ENCODE measurements around the gene PIGW.

PIGW gene

GRCh38 chr17:36498560-36499300, 36.1 kb upstream of the PIGW start:
- no CpG with 5 or more reads among the region's 7 CpGs for WGBS (ENCODE audit: insufficient coverage, insufficient read length)
- no peak overlapping the region for H3K4me3 ChIP-seq (ENCODE audit: low read length)
- H3K27ac ChIP-seq (ENCODE audit: low read length), result no peak overlapping the region
- H3K9me3 ChIP-seq (ENCODE audit: control insufficient read depth, insufficient read depth, low read length), result no peaks in the 10 kb centered on the region
- no peak for DNase-seq (ENCODE audit: low read depth, low spot score)
- H3K4me1 ChIP-seq (ENCODE audit: control insufficient read depth, insufficient read depth, low read length), result no peaks in the 10 kb centered on the region
- H3K36me3 ChIP-seq (ENCODE audit: control insufficient read depth, insufficient read depth, low read length), result peaks cover 38% of the 10 kb centered on the region
- H3K27me3 ChIP-seq (ENCODE audit: control insufficient read depth, insufficient read depth, low read length), result no peaks in the 10 kb centered on the region

GRCh38 chr17:36500745-36501225, 34.0 kb upstream of the PIGW start:
- H3K4me3 ChIP-seq (ENCODE audit: low read length), result no peak overlapping the region
- no CpG with 5 or more reads among the region's 15 CpGs for WGBS (ENCODE audit: insufficient coverage, insufficient read length)
- H3K27ac ChIP-seq (ENCODE audit: low read length), result no peak overlapping the region
- H3K36me3 ChIP-seq (ENCODE audit: control insufficient read depth, insufficient read depth, low read length), result peaks cover 44% of the 10 kb centered on the region
- no peaks in the 10 kb centered on the region for H3K27me3 ChIP-seq (ENCODE audit: control insufficient read depth, insufficient read depth, low read length)
- no peaks in the 10 kb centered on the region for H3K9me3 ChIP-seq (ENCODE audit: control insufficient read depth, insufficient read depth, low read length)
- DNase-seq (ENCODE audit: low read depth, low spot score), result no peak
- H3K4me1 ChIP-seq (ENCODE audit: control insufficient read depth, insufficient read depth, low read length), result no peaks in the 10 kb centered on the region

GRCh38 chr17:36501351-36501750, 33.4 kb upstream of the PIGW start:
- Histone ChIP-seq H3K36me3 (ENCODE audit: control insufficient read depth, insufficient read depth, low read length) (peaks cover 44% of the 10 kb centered on the region), H3K27ac (ENCODE audit: low read length) (no peak overlapping the region), H3K4me3 (ENCODE audit: low read length) (no peak overlapping the region), H3K9me3 (ENCODE audit: control insufficient read depth, insufficient read depth, low read length) (no peaks in the 10 kb centered on the region), H3K4me1 (ENCODE audit: control insufficient read depth, insufficient read depth, low read length) (no peaks in the 10 kb centered on the region), H3K27me3 (ENCODE audit: control insufficient read depth, insufficient read depth, low read length) (no peaks in the 10 kb centered on the region)
- no peak for DNase-seq (ENCODE audit: low read depth, low spot score)
- WGBS (ENCODE audit: insufficient coverage, insufficient read length), result no CpG with 5 or more reads among the region's 3 CpGs

- H3K9me3 ChIP-seq (ENCODE audit: control insufficient read depth, insufficient read depth, low read length), result no peaks in the 10 kb centered on the region
- H3K4me3 ChIP-seq (ENCODE audit: low read length), result no peak overlapping the region
- H3K36me3 ChIP-seq (ENCODE audit: control insufficient read depth, insufficient read depth, low read length), result peaks cover 50% of the 10 kb centered on the region
- no peak for DNase-seq (ENCODE audit: low read depth, low spot score)
- no peaks in the 10 kb centered on the region for H3K4me1 ChIP-seq (ENCODE audit: control insufficient read depth, insufficient read depth, low read length)
- H3K27ac ChIP-seq (ENCODE audit: low read length), result no peak overlapping the region
- no CpG with 5 or more reads among the region's 6 CpGs for WGBS (ENCODE audit: insufficient coverage, insufficient read length)
- H3K27me3 ChIP-seq (ENCODE audit: control insufficient read depth, insufficient read depth, low read length), result no peaks in the 10 kb centered on the region
Measured at GRCh38 chr17:36501963-36502362, 32.8 kb upstream of the PIGW start.

- Histone ChIP-seq H3K27ac (ENCODE audit: low read length) (no peak overlapping the region), H3K4me1 (ENCODE audit: control insufficient read depth, insufficient read depth, low read length) (no peaks in the 10 kb centered on the region), H3K4me3 (ENCODE audit: low read length) (no peak overlapping the region), H3K9me3 (ENCODE audit: control insufficient read depth, insufficient read depth, low read length) (no peaks in the 10 kb centered on the region), H3K27me3 (ENCODE audit: control insufficient read depth, insufficient read depth, low read length) (no peaks in the 10 kb centered on the region), H3K36me3 (ENCODE audit: control insufficient read depth, insufficient read depth, low read length) (peaks cover 55% of the 10 kb centered on the region)
- no CpG with 5 or more reads among the region's 7 CpGs for WGBS (ENCODE audit: insufficient coverage, insufficient read length)
- DNase-seq (ENCODE audit: low read depth, low spot score), result no peak
Measured at GRCh38 chr17:36503456-36504155, 31.2 kb upstream of the PIGW start.

GRCh38 chr17:36504156-36504545, 30.6 kb upstream of the PIGW start:
- H3K27ac ChIP-seq (ENCODE audit: low read length), result no peak overlapping the region
- no peaks in the 10 kb centered on the region for H3K27me3 ChIP-seq (ENCODE audit: control insufficient read depth, insufficient read depth, low read length)
- H3K4me1 ChIP-seq (ENCODE audit: control insufficient read depth, insufficient read depth, low read length), result no peaks in the 10 kb centered on the region
- no CpG with 5 or more reads among the region's 5 CpGs for WGBS (ENCODE audit: insufficient coverage, insufficient read length)
- H3K4me3 ChIP-seq (ENCODE audit: low read length), result no peak overlapping the region
- peaks cover 59% of the 10 kb centered on the region for H3K36me3 ChIP-seq (ENCODE audit: control insufficient read depth, insufficient read depth, low read length)
- DNase-seq (ENCODE audit: low read depth, low spot score), result no peak
- no peaks in the 10 kb centered on the region for H3K9me3 ChIP-seq (ENCODE audit: control insufficient read depth, insufficient read depth, low read length)

- Histone ChIP-seq H3K27me3 (ENCODE audit: control insufficient read depth, insufficient read depth, low read length) (no peaks in the 10 kb centered on the region), H3K36me3 (ENCODE audit: control insufficient read depth, insufficient read depth, low read length) (peaks cover 62% of the 10 kb centered on the region), H3K4me1 (ENCODE audit: control insufficient read depth, insufficient read depth, low read length) (no peaks in the 10 kb centered on the region), H3K27ac (ENCODE audit: low read length) (no peak overlapping the region), H3K4me3 (ENCODE audit: low read length) (no peak overlapping the region), H3K9me3 (ENCODE audit: control insufficient read depth, insufficient read depth, low read length) (no peaks in the 10 kb centered on the region)
- DNase-seq (ENCODE audit: low read depth, low spot score), result no peak
- no CpG with 5 or more reads among the region's 8 CpGs for WGBS (ENCODE audit: insufficient coverage, insufficient read length)
Measured at GRCh38 chr17:36505171-36505570, 29.6 kb upstream of the PIGW start.

- Histone ChIP-seq H3K4me3 (ENCODE audit: low read length) (no peak overlapping the region), H3K36me3 (ENCODE audit: control insufficient read depth, insufficient read depth, low read length) (peaks cover 63% of the 10 kb centered on the region), H3K27ac (ENCODE audit: low read length) (no peak overlapping the region)
Measured at GRCh38 chr17:36506249-36506826, 28.4 kb upstream of the PIGW start.

GRCh38 chr17:36506831-36507230, 28.0 kb upstream of the PIGW start:
- Histone ChIP-seq H3K27ac (ENCODE audit: low read length) (no peak overlapping the region), H3K4me3 (ENCODE audit: low read length) (no peak overlapping the region), H3K36me3 (ENCODE audit: control insufficient read depth, insufficient read depth, low read length) (peaks cover 64% of the 10 kb centered on the region), H3K27me3 (ENCODE audit: control insufficient read depth, insufficient read depth, low read length) (no peaks in the 10 kb centered on the region), H3K4me1 (ENCODE audit: control insufficient read depth, insufficient read depth, low read length) (no peaks in the 10 kb centered on the region), H3K9me3 (ENCODE audit: control insufficient read depth, insufficient read depth, low read length) (no peaks in the 10 kb centered on the region)
- WGBS (ENCODE audit: insufficient coverage, insufficient read length), result no CpG with 5 or more reads among the region's 11 CpGs
- DNase-seq (ENCODE audit: low read depth, low spot score), result no peak

More at GRCh38 chr17:36506249-36506826, 28.4 kb upstream of the PIGW start:
- H3K4me1 ChIP-seq (ENCODE audit: control insufficient read depth, insufficient read depth, low read length), result no peaks in the 10 kb centered on the region
- WGBS (ENCODE audit: insufficient coverage, insufficient read length), result no CpG with 5 or more reads among the region's 6 CpGs
- no peaks in the 10 kb centered on the region for H3K9me3 ChIP-seq (ENCODE audit: control insufficient read depth, insufficient read depth, low read length)
- no peaks in the 10 kb centered on the region for H3K27me3 ChIP-seq (ENCODE audit: control insufficient read depth, insufficient read depth, low read length)
- DNase-seq (ENCODE audit: low read depth, low spot score), result no peak

- no peaks in the 10 kb centered on the region for H3K9me3 ChIP-seq (ENCODE audit: control insufficient read depth, insufficient read depth, low read length)
- H3K27me3 ChIP-seq (ENCODE audit: control insufficient read depth, insufficient read depth, low read length), result no peaks in the 10 kb centered on the region
- H3K4me1 ChIP-seq (ENCODE audit: control insufficient read depth, insufficient read depth, low read length), result no peaks in the 10 kb centered on the region
- H3K27ac ChIP-seq (ENCODE audit: low read length), result no peak overlapping the region
- no peak for DNase-seq (ENCODE audit: low read depth, low spot score)
- WGBS (ENCODE audit: insufficient coverage, insufficient read length), result no CpG with 5 or more reads among the region's 6 CpGs
- H3K36me3 ChIP-seq (ENCODE audit: control insufficient read depth, insufficient read depth, low read length), result peaks cover 64% of the 10 kb centered on the region
- no peak overlapping the region for H3K4me3 ChIP-seq (ENCODE audit: low read length)
Measured at GRCh38 chr17:36507266-36507665, 27.5 kb upstream of the PIGW start.

Measured in iPS DF 6.9 (cell line).